Measurements from ENCODE around the gene SCAMP5.
A peak's percentile ranks its signal among the peaks of the same experiment; 100 is the strongest.

SCAMP5 gene

GRCh38 chr15:74995779-74996765, 709 bp downstream of the SCAMP5 start:
- Histone ChIP-seq H3K36me3 (ENCODE audit: insufficient read depth, low read length) (no peaks in the 10 kb centered on the region), H2AFZ (ENCODE audit: low read length) (peak overlapping the region; percentile 72; the same call in 1 of the 2 replicates), H3K4me2 (ENCODE audit: low read depth, low read length, poor library complexity, severe bottlenecking) (peak overlapping the region; percentile 70), H3F3A (ENCODE audit: low read depth) (no peaks in the 10 kb centered on the region), H4K20me1 (ENCODE audit: insufficient read depth, low read length, poor library complexity, severe bottlenecking) (no peaks in the 10 kb centered on the region), H3K27me3 (ENCODE audit: insufficient read depth, low read length, poor library complexity, severe bottlenecking) (no peaks in the 10 kb centered on the region), H3K79me2 (ENCODE audit: insufficient read depth, low read length) (no peaks in the 10 kb centered on the region), H3K9me2 (replicated peaks; ENCODE audit: low read depth, low read length) (no peaks in the 10 kb centered on the region), H3K4me3 (ENCODE audit: low read length, poor library complexity, severe bottlenecking) (peak overlapping the region; percentile 74), H3K9me3 (ENCODE audit: insufficient read depth, low read depth, low read length) (no peaks in the 10 kb centered on the region), H3K4me1 (ENCODE audit: insufficient read depth, low read length, poor library complexity, severe bottlenecking) (no peaks in the 10 kb centered on the region), H3K9ac (ENCODE audit: low read depth, low read length, poor library complexity, severe bottlenecking) (peak overlapping the region; percentile 56)
- TF ChIP-seq EZH2phosphoT487 (IDR thresholded peaks at IDR 0.05; ENCODE audit: borderline replicate concordance) (no peak), CTCF (conservative IDR thresholded peaks at IDR 0.05; ENCODE audit: low read length) (no peak)

GRCh38 chr15:74997141-74997540, 1.8 kb downstream of the SCAMP5 start:
- no peak overlapping the region for H3K4me2 ChIP-seq (ENCODE audit: low read depth, low read length, poor library complexity, severe bottlenecking)
- TF ChIP-seq CTCF (conservative IDR thresholded peaks at IDR 0.05; ENCODE audit: low read length) (no peak), EZH2phosphoT487 (IDR thresholded peaks at IDR 0.05; ENCODE audit: borderline replicate concordance) (no peak)
- H3K79me2 ChIP-seq (ENCODE audit: insufficient read depth, low read length): no peaks in the 10 kb centered on the region
- H2AFZ ChIP-seq (ENCODE audit: low read length): no peak overlapping the region
- H3K4me1 ChIP-seq (ENCODE audit: insufficient read depth, low read length, poor library complexity, severe bottlenecking): no peaks in the 10 kb centered on the region
- no peaks in the 10 kb centered on the region for H3K36me3 ChIP-seq (ENCODE audit: insufficient read depth, low read length)
- no peak overlapping the region for H3K4me3 ChIP-seq (ENCODE audit: low read length, poor library complexity, severe bottlenecking)
- no peaks in the 10 kb centered on the region for H3K9me2 ChIP-seq (replicated peaks; ENCODE audit: low read depth, low read length)
- no peaks in the 10 kb centered on the region for H3K27me3 ChIP-seq (ENCODE audit: insufficient read depth, low read length, poor library complexity, severe bottlenecking)
- H3F3A ChIP-seq (ENCODE audit: low read depth): no peaks in the 10 kb centered on the region
- no peaks in the 10 kb centered on the region for H3K9me3 ChIP-seq (ENCODE audit: insufficient read depth, low read depth, low read length)
- no peak overlapping the region for H3K9ac ChIP-seq (ENCODE audit: low read depth, low read length, poor library complexity, severe bottlenecking)
- H4K20me1 ChIP-seq (ENCODE audit: insufficient read depth, low read length, poor library complexity, severe bottlenecking): no peaks in the 10 kb centered on the region

GRCh38 chr15:74997543-74997942, 2.2 kb downstream of the SCAMP5 start:
- Histone ChIP-seq H3K9me2 (replicated peaks; ENCODE audit: low read depth, low read length) (no peaks in the 10 kb centered on the region), H3K4me1 (ENCODE audit: insufficient read depth, low read length, poor library complexity, severe bottlenecking) (no peaks in the 10 kb centered on the region), H3K27me3 (ENCODE audit: insufficient read depth, low read length, poor library complexity, severe bottlenecking) (no peaks in the 10 kb centered on the region), H3K4me2 (ENCODE audit: low read depth, low read length, poor library complexity, severe bottlenecking) (no peak overlapping the region), H3K9me3 (ENCODE audit: insufficient read depth, low read depth, low read length) (no peaks in the 10 kb centered on the region), H3K36me3 (ENCODE audit: insufficient read depth, low read length) (no peaks in the 10 kb centered on the region), H3K4me3 (ENCODE audit: low read length, poor library complexity, severe bottlenecking) (no peak overlapping the region), H3K79me2 (ENCODE audit: insufficient read depth, low read length) (no peaks in the 10 kb centered on the region), H2AFZ (ENCODE audit: low read length) (no peak overlapping the region), H3F3A (ENCODE audit: low read depth) (no peaks in the 10 kb centered on the region), H3K9ac (ENCODE audit: low read depth, low read length, poor library complexity, severe bottlenecking) (no peak overlapping the region), H4K20me1 (ENCODE audit: insufficient read depth, low read length, poor library complexity, severe bottlenecking) (no peaks in the 10 kb centered on the region)
- TF ChIP-seq CTCF (conservative IDR thresholded peaks at IDR 0.05; ENCODE audit: low read length) (no peak), EZH2phosphoT487 (IDR thresholded peaks at IDR 0.05; ENCODE audit: borderline replicate concordance) (no peak)
